Nephron progenitor cell (in vitro differentiated cells): ENCODE measurements around the gene SLC25A25.

Source experiments
- DNase-seq: peaks from one replicate; pipeline ENCODE4 v3.0.0; 2021
- H3K27ac Mint-ChIP-seq: 2 replicates; pipeline ENCODE4 v1.8.0; 2021; ENCODE audit warnings: mild to moderate bottlenecking, moderate library complexity, mixed read lengths
- H3K27me3 Mint-ChIP-seq: 2 replicates; pipeline ENCODE4 v1.8.0; 2021; ENCODE audit warnings: mild to moderate bottlenecking, low read depth, mixed read lengths; ENCODE audit not compliant: poor library complexity
- H3K36me3 Mint-ChIP-seq: 2 replicates; pipeline ENCODE4 v1.8.0; 2021; ENCODE audit warnings: low read depth, mixed read lengths
- H3K4me1 Mint-ChIP-seq: 2 replicates; pipeline ENCODE4 v1.8.0; 2021; ENCODE audit warnings: mixed read lengths
- H3K4me3 Mint-ChIP-seq: 2 replicates; pipeline ENCODE4 v1.8.0; 2021; ENCODE audit warnings: mild to moderate bottlenecking, moderate library complexity, mixed read lengths
- H3K9me3 Mint-ChIP-seq: 2 replicates; pipeline ENCODE4 v1.8.0; 2021; ENCODE audit warnings: mild to moderate bottlenecking, moderate library complexity, mixed read lengths
- TF ChIP-seq, protein P1 (sequence below): fragments of 200-600 bp; sonication (generic); IDR thresholded peaks from 2 replicates; pipeline ENCODE4 v1.5.0; 2021; ENCODE audit warnings: antibody characterized with exemption

Gene SLC25A25

DNA sequence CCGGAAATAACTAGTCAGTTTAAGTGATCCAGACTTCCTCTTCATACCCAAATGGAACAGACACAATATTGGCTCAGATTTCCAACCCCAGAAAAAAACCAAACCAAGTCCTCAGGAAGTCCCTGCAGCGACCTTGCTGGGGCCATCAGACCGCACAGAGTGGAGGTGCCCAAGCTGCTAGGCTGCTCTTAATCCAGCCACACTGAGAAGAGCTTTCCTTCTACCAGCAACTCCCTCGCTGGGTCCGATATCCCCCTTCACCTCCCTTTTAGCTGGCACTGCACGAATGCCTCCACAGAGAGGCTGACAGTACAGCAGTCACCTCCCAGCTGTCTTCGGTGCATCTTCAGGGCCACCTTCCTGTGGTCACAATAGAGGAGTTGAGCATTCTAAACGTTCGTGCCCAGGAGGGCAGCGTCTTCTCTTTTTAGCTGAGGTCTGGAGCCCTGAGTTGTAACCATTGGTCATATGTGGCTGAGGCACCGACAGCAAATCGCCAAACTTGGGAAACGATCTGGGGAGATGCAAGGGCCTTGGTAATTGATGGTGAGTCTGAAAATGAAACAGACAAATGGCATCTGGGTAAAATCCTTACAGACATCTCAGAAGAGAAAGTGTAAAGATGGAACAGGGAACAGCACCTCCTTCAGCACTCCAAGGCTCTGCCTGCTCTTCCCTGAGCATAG is 6.6 kb upstream of the SLC25A25 start:
- Mint-ChIP-seq H3K4me1 (peaks cover 42% of the 10 kb centered on the region), H3K4me3 (no peak overlapping the region), H3K9me3 (no peaks in the 10 kb centered on the region), H3K27me3 (no peaks in the 10 kb centered on the region), H3K36me3 (peaks cover 18% of the 10 kb centered on the region), H3K27ac (peak overlapping the region; percentile 95)
- TF ChIP-seq, protein P1, sequence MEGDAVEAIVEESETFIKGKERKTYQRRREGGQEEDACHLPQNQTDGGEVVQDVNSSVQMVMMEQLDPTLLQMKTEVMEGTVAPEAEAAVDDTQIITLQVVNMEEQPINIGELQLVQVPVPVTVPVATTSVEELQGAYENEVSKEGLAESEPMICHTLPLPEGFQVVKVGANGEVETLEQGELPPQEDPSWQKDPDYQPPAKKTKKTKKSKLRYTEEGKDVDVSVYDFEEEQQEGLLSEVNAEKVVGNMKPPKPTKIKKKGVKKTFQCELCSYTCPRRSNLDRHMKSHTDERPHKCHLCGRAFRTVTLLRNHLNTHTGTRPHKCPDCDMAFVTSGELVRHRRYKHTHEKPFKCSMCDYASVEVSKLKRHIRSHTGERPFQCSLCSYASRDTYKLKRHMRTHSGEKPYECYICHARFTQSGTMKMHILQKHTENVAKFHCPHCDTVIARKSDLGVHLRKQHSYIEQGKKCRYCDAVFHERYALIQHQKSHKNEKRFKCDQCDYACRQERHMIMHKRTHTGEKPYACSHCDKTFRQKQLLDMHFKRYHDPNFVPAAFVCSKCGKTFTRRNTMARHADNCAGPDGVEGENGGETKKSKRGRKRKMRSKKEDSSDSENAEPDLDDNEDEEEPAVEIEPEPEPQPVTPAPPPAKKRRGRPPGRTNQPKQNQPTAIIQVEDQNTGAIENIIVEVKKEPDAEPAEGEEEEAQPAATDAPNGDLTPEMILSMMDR = no peak
- no peak for DNase-seq

DNA sequence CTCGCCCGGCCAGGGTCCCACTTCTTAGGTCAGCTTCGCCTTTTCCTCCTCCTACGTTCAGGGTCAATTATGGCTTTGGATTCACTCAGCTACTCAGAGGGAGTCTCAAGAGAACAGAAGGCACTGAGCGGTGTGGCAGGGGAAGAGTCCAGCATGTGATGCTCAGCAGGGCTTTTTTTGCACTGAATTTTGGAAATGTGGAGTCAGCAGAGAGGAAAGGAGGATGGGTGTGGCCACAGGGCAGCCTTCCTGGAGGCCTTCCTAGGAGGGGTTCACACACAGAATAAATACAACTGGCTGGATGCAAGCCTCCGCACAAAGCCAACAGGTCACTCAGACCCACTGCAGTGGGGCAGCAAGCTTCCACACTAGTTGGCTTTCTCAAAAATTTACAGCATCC is 5.8 kb upstream of the SLC25A25 start:
- Mint-ChIP-seq H3K27ac (no peak overlapping the region), H3K9me3 (no peaks in the 10 kb centered on the region), H3K4me3 (no peak overlapping the region), H3K27me3 (no peaks in the 10 kb centered on the region), H3K36me3 (peaks cover 18% of the 10 kb centered on the region), H3K4me1 (peaks cover 35% of the 10 kb centered on the region)
- TF ChIP-seq, protein P1 = no peak
- DNase-seq = no peak

DNA sequence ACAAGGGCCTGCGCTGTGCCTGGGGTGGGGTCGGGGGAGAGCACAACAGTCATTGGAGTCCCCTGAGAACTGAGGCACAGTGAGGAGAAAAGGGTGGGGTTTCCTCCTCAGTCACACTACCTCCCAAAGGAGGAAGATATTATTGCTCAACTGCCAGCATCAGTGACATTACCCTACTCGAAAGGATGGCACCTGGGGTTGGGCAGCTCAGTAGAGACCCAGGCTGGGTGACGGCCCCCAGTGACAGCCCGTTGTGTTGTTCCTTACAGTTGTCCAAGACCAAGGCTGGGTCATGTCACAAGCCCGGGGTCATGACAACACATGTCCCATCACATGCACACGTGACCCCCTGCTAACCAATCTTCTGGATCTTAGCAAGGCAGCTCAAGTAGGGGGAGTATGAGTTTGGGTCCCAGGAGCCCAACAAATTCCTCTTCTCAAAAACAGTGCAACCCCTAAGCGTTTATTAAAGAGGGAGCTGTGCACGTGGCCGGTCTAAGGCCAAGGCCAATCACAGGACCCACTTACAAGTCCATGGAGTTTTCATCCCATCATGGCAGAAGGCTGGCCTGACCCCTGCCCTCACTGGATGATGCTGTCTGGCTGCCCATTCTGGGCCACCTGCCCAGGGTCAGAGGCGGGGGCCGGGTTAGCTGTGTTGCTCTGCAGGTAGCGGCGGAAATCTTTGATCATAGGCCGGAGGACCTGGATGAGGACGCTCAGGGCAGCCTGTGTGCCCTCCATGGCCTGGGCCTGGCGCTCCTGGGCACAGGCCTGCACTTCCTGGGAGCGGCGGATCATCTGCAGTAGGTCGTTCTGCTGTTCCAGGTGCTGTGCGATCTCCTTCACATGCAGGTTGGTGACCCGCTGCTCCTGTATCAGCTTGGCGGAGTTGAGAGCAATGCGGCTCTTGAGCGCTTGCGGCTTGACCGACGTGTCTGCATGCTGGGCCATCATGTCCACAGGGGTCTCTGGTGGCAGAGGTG is 4.9 kb upstream of the SLC25A25 start:
- Mint-ChIP-seq H3K4me3 (no peak overlapping the region), H3K27me3 (no peaks in the 10 kb centered on the region), H3K9me3 (no peaks in the 10 kb centered on the region), H3K27ac (no peak overlapping the region), H3K4me1 (peaks cover 27% of the 10 kb centered on the region), H3K36me3 (peaks cover 18% of the 10 kb centered on the region)
- DNase-seq = no peak
- TF ChIP-seq, protein P1 = no peak

DNA sequence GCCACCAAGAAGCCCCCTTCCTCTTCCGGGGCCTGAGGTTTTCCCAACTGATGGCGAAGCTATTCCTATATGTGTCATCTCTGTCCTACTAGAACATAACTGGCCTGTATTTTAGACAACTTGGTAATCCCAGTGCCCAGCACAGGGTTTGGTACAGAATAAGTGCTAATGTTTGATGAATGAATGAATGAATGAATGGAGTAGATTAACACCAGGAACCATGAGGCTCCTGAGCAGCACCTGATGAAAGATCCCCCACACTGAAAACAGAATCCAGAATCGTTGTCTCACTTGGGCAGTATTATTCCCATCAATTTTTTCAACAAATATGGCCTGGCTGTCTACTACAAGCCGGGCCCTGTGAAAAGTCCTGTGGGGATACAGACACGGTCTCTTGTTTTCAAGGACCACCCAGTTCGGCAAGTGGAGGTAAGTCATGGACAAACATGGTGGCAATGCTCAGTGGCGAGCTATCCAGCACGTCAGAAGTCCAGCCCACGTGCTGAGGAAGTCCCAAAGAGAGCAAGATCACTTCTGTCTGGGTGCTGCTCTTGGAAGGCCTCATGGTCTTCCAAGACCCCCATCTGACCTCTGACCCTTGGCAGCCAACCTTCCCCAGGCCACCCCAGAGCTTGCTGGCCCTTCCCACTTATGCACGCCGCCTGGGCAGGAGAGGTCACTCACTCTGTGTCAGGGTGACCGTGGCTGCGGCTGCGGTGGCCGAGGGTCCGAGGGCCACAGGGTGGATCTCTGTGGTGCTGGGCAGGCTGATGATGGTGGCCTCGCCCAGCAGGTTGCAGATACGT is 1.9 kb upstream of the SLC25A25 start:
- Mint-ChIP-seq H3K36me3 (peaks cover 17% of the 10 kb centered on the region), H3K9me3 (no peaks in the 10 kb centered on the region), H3K27ac (no peak overlapping the region), H3K27me3 (no peaks in the 10 kb centered on the region), H3K4me3 (peak overlapping the region; percentile 30), H3K4me1 (peaks cover 38% of the 10 kb centered on the region)
- DNase-seq = no peak
- TF ChIP-seq, protein P1 = no peak

DNA sequence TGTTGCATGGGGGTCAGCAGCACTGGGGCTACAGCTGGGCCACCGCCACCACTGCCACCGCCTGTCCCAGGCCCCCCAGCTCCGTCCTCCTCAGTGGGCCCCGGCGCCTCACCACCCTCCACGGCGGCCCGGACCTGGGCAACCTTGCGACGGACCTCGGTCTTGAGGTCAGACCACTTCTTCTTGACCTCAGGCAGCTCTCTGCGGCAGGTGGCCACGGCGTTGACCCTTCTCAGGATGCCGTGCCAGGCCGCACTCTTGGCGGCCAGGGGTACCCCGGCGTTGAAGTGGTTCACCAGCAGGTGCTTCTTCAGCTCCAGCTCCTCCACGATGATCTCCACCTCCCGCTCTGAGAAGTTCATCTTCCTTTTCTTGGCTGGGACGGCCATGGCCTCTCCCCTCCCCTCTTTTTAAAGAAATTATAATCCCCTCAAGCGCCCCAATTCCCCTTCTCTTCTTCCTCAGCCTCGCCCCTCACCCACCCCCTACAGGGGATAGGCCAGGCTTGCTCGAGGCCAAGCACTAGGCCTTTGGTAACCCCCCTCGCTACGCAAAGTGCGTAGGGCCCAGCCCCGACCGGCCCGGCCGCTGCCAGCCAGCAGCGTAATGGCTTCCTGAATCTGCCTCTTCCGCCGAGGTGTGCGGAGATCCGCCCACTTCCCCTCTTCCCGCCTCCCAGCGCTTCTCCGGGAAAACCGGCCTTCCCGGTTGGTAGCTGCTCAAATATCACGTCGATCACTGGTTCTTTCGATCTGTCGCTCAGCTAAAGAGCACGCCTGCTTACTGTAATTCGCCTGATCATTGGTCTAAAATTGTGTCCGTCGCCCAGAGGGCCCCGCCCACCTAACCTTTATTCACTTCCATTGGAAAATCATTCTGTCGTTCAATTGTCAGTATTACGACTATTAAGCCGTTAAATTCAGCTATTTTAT is 1.1 kb upstream of the SLC25A25 start, which contains the start of gene NAIF1:
NAIF1 (minus strand) TSS at position 608 of the 932 bp plus-strand sequence; CDS start at position 389, 219 bp downstream.
- Mint-ChIP-seq H3K27ac (no peak within 1 kb of the TSS), H3K36me3 (peaks cover 10% of the 10 kb centered on the region), H3K9me3 (no peaks in the 10 kb centered on the region), H3K27me3 (no peaks in the 10 kb centered on the region), H3K4me3 (peak within 1 kb of the TSS; percentile 30), H3K4me1 (peaks cover 36% of the 10 kb centered on the region)
- DNase-seq = peak; percentile 96
- TF ChIP-seq, protein P1 = no peak
